ENCODE results near the gene JPH4. TPM values are rescaled to one million over a fixed set of nuclear protein-coding genes. Genes with fewer than 3 reads are reported as not detected.

JPH4 gene
- total RNA-seq, 1 experiment from 2014 or later, result 6.8 TPM

DNA sequence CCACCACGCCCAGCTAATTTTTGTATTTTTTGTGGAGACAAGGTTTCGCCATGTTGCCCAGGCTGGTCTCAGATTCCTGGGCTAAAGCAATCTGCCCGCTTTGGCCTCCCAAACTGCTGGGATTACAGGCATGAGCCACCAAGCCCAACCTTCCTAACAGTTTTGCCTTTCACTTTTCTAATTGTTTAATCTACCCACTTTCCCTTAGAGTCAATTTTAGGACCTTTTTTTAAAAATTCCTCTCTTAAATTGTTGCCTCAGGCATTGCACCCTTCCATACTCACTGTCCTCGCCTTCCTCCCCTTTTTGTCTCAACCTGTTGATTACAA, 38.5 kb downstream of the JPH4 start:
- Histone ChIP-seq H2AK5ac (ENCODE audit: insufficient read length, low read length) (no peak overlapping the region), H3K9me3 (ENCODE audit: control insufficient read depth, low read depth, low read length) (no peaks in the 10 kb centered on the region), H3K79me1 (ENCODE audit: insufficient read depth, low read depth, low read length, poor library complexity, severe bottlenecking) (no peaks in the 10 kb centered on the region), H3K23ac (ENCODE audit: insufficient read length, low read depth, low read length) (no peak overlapping the region), H4K5ac (ENCODE audit: insufficient read length, low read depth, low read length) (no peak overlapping the region), H3K27me3 (ENCODE audit: insufficient read depth, low read length) (no peaks in the 10 kb centered on the region), H2AFZ (ENCODE audit: low read length) (no peak overlapping the region), H3K27ac (ENCODE audit: insufficient read length, low read depth, low read length) (no peak overlapping the region), H3K79me2 (ENCODE audit: insufficient read depth, low read length) (no peaks in the 10 kb centered on the region; the same call in 1 of the 2 replicates), H4K8ac (replicated peaks; ENCODE audit: insufficient read length, low read depth, low read length) (no peak overlapping the region), H3K4me2 (ENCODE audit: insufficient read depth, insufficient read length, low read length) (no peak overlapping the region), H4K20me1 (ENCODE audit: control insufficient read depth, insufficient read depth, insufficient read length) (no peaks in the 10 kb centered on the region), H2BK15ac (ENCODE audit: low read depth, low read length) (no peak overlapping the region), H2BK5ac (ENCODE audit: insufficient read length, low read length) (no peak overlapping the region), H3K56ac (ENCODE audit: insufficient read length, low read depth, low read length) (no peak overlapping the region), H3K4me1 (ENCODE audit: insufficient read depth, low read length) (peaks cover 26% of the 10 kb centered on the region; the same call in 1 of the 2 replicates), H2BK120ac (ENCODE audit: low read depth, low read length, poor library complexity, severe bottlenecking) (no peak overlapping the region), H3K18ac (ENCODE audit: insufficient read length, low read depth, low read length) (no peak overlapping the region), H4K91ac (ENCODE audit: insufficient read length, low read depth, low read length) (no peak overlapping the region), H3K23me2 (ENCODE audit: insufficient read length, low read depth, low read length, poor library complexity, severe bottlenecking) (peaks cover 19% of the 10 kb centered on the region), H3K9ac (ENCODE audit: extremely low read depth, insufficient read length, low read length) (no peak overlapping the region), H3K4ac (ENCODE audit: low read depth, low read length) (no peak overlapping the region), H2BK12ac (ENCODE audit: insufficient read length, low read depth, low read length) (no peak overlapping the region), H3K14ac (ENCODE audit: insufficient read depth, low read length) (no peak overlapping the region), H2BK20ac (ENCODE audit: low read depth, low read length, poor library complexity, severe bottlenecking) (no peak overlapping the region), H3T11ph (ENCODE audit: low read length) (no peak overlapping the region)
- Mint-ChIP-seq H3K9me3 (no peaks in the 10 kb centered on the region; a peak in 1 of 5 replicates), H3K36me3 (ENCODE audit: insufficient read depth in 1 of 3, low read depth in 3 of 3) (peaks cover 19 to 30% (median 21%) of the 10 kb centered on the region in 3 experiments; a peak in 6 of 7 replicates), H3K4me3 (no peak overlapping the region; a peak in 1 of 5 replicates), H3K4me1 (peaks cover 55 to 57% of the 10 kb centered on the region in 2 experiments), H3K27me3 (ENCODE audit: low read depth) (no peaks in the 10 kb centered on the region), H3K27ac (peak overlapping the region; percentile 7 to 96 (median 83); a peak in 5 of 7 replicates)
- TF ChIP-seq, protein P1, sequence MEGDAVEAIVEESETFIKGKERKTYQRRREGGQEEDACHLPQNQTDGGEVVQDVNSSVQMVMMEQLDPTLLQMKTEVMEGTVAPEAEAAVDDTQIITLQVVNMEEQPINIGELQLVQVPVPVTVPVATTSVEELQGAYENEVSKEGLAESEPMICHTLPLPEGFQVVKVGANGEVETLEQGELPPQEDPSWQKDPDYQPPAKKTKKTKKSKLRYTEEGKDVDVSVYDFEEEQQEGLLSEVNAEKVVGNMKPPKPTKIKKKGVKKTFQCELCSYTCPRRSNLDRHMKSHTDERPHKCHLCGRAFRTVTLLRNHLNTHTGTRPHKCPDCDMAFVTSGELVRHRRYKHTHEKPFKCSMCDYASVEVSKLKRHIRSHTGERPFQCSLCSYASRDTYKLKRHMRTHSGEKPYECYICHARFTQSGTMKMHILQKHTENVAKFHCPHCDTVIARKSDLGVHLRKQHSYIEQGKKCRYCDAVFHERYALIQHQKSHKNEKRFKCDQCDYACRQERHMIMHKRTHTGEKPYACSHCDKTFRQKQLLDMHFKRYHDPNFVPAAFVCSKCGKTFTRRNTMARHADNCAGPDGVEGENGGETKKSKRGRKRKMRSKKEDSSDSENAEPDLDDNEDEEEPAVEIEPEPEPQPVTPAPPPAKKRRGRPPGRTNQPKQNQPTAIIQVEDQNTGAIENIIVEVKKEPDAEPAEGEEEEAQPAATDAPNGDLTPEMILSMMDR (conservative IDR thresholded peaks at IDR 0.05), result no peak
- no CpG with 5 or more reads among the region's 4 CpGs for WGBS (ENCODE audit: extremely low coverage, insufficient read length, low lambda C conversion rate)
- no peak for DNase-seq

Data from H9 (cell line).